ENCODE measurements around the gene CASTOR1.

- TF ChIP-seq NR3C1 (CRISPR knock-in tag; conservative IDR thresholded peaks at IDR 0.05; ENCODE audit: low read depth) (no peak), ELF4 (CRISPR knock-in tag; IDR thresholded peaks at IDR 0.05; ENCODE audit: low read depth) (no peak), CTCF (IDR thresholded peaks at IDR 0.05) (no peak)
Measured at GRCh38 chr22:30243661-30244060, 45.6 kb downstream of the CASTOR1 start.
